IMR-90 (cell line): ENCODE data around the gene COL5A1. TPM values are rescaled to one million over a fixed set of nuclear protein-coding genes. Genes with fewer than 3 reads are reported as not detected.

Experiments
- ATAC-seq: fragments of 200-7000 bp; cut with Tn5 transposase; 2 replicates; pipeline ENCODE4 v1.9.1; 2020; ENCODE audit warnings: low read depth, mild to moderate bottlenecking, moderate library complexity
- BruUV-seq: library from RNA; stranded (reverse); fragments of 400-500 nt; replicated peaks from 2 replicates; lab custom pipeline; 2021; lab: Mats Ljungman, UMichigan
- CTCF ChIA-PET: fragments of 300-600 bp; formaldehyde crosslinking; extraction: SDS; loops from one replicate; lab custom pipeline; 2021; ENCODE audit warnings: antibody characterized with exemption; lab: Yijun Ruan, JAX
- POLR2A ChIA-PET: fragments of 300-600 bp; sonication (Branson Sonifier 250); formaldehyde crosslinking; loops from one replicate; lab custom pipeline; 2022; ENCODE audit warnings: antibody characterized with exemption; ENCODE audit not compliant: unreplicated experiment; lab: Charles Lee
- DNase-seq: peaks from one replicate; pipeline ENCODE4 v3.0.0; 2013
- H2AFZ ChIP-seq: replicated peaks from 2 replicates; pipeline ENCODE3; 2013; ENCODE audit warnings: low read length, mild to moderate bottlenecking; ENCODE audit not compliant: poor library complexity
- H2AK5ac ChIP-seq: 2 replicates; pipeline ENCODE4 v1.6.1; 2013; ENCODE audit warnings: low read depth, low read length, inconsistent platforms
- H2AK9ac ChIP-seq: replicated peaks from 2 replicates; pipeline ENCODE3; 2013; ENCODE audit warnings: mild to moderate bottlenecking, low read depth, low read length, moderate library complexity; ENCODE audit not compliant: poor library complexity
- H2BK120ac ChIP-seq: 2 replicates; pipeline ENCODE4 v1.6.1; 2013; ENCODE audit warnings: low read depth, low read length, inconsistent platforms
- H2BK15ac ChIP-seq: 3 replicates; pipeline ENCODE4 v1.6.1; 2013; ENCODE audit warnings: low read depth, low read length, inconsistent platforms
- H2BK20ac ChIP-seq: 2 replicates; pipeline ENCODE4 v1.6.1; 2013; ENCODE audit warnings: low read depth, mild to moderate bottlenecking, inconsistent platforms, low read length, moderate library complexity
- H2BK5ac ChIP-seq: 2 replicates; pipeline ENCODE4 v1.6.1; 2013; ENCODE audit warnings: mild to moderate bottlenecking, low read depth, low read length, inconsistent platforms; ENCODE audit not compliant: poor library complexity, severe bottlenecking
- H3K14ac ChIP-seq: replicated peaks from 2 replicates; pipeline ENCODE4 v1.6.1; 2013; ENCODE audit warnings: low read depth, low read length, inconsistent platforms
- H3K18ac ChIP-seq: 2 replicates; pipeline ENCODE4 v1.6.1; 2013; ENCODE audit warnings: low read depth, low read length, control low read depth
- H3K23ac ChIP-seq: 2 replicates; pipeline ENCODE4 v1.6.1; 2013; ENCODE audit warnings: low read depth, low read length, inconsistent platforms
- H3K27ac ChIP-seq: 2 replicates; pipeline ENCODE4 v1.5.1; 2013; ENCODE audit warnings: mild to moderate bottlenecking, control low read depth, low read length; ENCODE audit not compliant: insufficient read depth
- H3K27me3 ChIP-seq: 2 replicates; pipeline ENCODE4 v1.6.1; 2013; ENCODE audit warnings: low read length; ENCODE audit not compliant: control insufficient read depth, insufficient read depth
- H3K36me3 ChIP-seq: 2 replicates; pipeline ENCODE4 v1.6.1; 2013; ENCODE audit warnings: low read length, mixed read lengths; ENCODE audit not compliant: control insufficient read depth, insufficient read depth
- H3K4ac ChIP-seq: 2 replicates; pipeline ENCODE4 v1.6.1; 2013; ENCODE audit warnings: low read depth, low read length, inconsistent platforms
- H3K4me1 ChIP-seq: 2 replicates; pipeline ENCODE4 v1.6.1; 2013; ENCODE audit warnings: low read length, mixed read lengths; ENCODE audit not compliant: control insufficient read depth, insufficient read depth
- H3K4me2 ChIP-seq: 2 replicates; pipeline ENCODE4 v1.6.1; 2013; ENCODE audit warnings: low read depth, mild to moderate bottlenecking, control low read depth, low read length, moderate library complexity
- H3K4me3 ChIP-seq: 2 replicates; pipeline ENCODE4 v1.5.1; 2013; ENCODE audit warnings: low read depth, mild to moderate bottlenecking, control low read depth, low read length, moderate library complexity; ENCODE audit not compliant: insufficient read depth
- H3K56ac ChIP-seq: 2 replicates; pipeline ENCODE4 v1.6.1; 2013; ENCODE audit warnings: low read length, inconsistent platforms; ENCODE audit not compliant: insufficient read depth; ENCODE audit errors: extremely low read depth
- H3K79me1 ChIP-seq, 2 experiments: 2 replicates each; pipeline ENCODE4 v1.6.1; 2013; ENCODE audit warnings: low read length in 2 of 2, inconsistent platforms in 1 of 2, low read depth in 1 of 2
- H3K9ac ChIP-seq: 2 replicates; pipeline ENCODE4 v1.6.1; 2013; ENCODE audit warnings: low read depth, low read length, control low read depth
- H3K9me1 ChIP-seq: 2 replicates; pipeline ENCODE4 v1.6.1; 2013; ENCODE audit warnings: low read length, inconsistent platforms; ENCODE audit not compliant: insufficient read depth
- H3K9me3 ChIP-seq: 2 replicates; pipeline ENCODE4 v1.6.1; 2013; ENCODE audit warnings: low read length; ENCODE audit not compliant: control insufficient read depth, insufficient read depth
- H4K20me1 ChIP-seq: 2 replicates; pipeline ENCODE4 v1.6.1; 2013; ENCODE audit warnings: low read length, inconsistent platforms; ENCODE audit not compliant: insufficient read depth
- H4K5ac ChIP-seq: 2 replicates; pipeline ENCODE4 v1.6.1; 2013; ENCODE audit warnings: mild to moderate bottlenecking, low read depth, low read length, control low read depth
- H4K8ac ChIP-seq, 2 experiments: 2 replicates each; pipeline ENCODE4 v1.6.1; 2013; ENCODE audit warnings: low read depth in 2 of 2, low read length in 2 of 2, control low read depth in 1 of 2, inconsistent platforms in 1 of 2
- H4K91ac ChIP-seq: 2 replicates; pipeline ENCODE4 v1.6.1; 2013; ENCODE audit warnings: low read depth, low read length, inconsistent platforms; ENCODE audit not compliant: insufficient read depth
- BHLHE40 ChIP-seq: fragments of 150-350 bp; IDR thresholded peaks from 2 replicates; pipeline ENCODE4 v1.6.1; 2016; ENCODE audit warnings: mild to moderate bottlenecking, low read depth, low read length
- CEBPB ChIP-seq: IDR thresholded peaks from 2 replicates; pipeline ENCODE4 v1.6.1; 2012; ENCODE audit warnings: low read depth, low read length, improper control_type of control experiment
- CHD1 ChIP-seq: IDR thresholded peaks from 2 replicates; pipeline ENCODE4 v1.6.1; 2012; ENCODE audit warnings: low read depth, low read length, improper control_type of control experiment
- CTCF ChIP-seq: conservative IDR thresholded peaks from 2 replicates; pipeline ENCODE4 v1.5.1; 2012; ENCODE audit warnings: mild to moderate bottlenecking, low read depth, low read length, improper control_type of control experiment
- ELK1 ChIP-seq: fragments of 150-350 bp; IDR thresholded peaks from 2 replicates; pipeline ENCODE4 v1.6.1; 2016; ENCODE audit warnings: low read depth, mild to moderate bottlenecking, low read length, moderate library complexity, borderline replicate concordance
- FOS ChIP-seq: fragments of 150-350 bp; IDR thresholded peaks from 2 replicates; pipeline ENCODE4 v1.6.1; 2016; ENCODE audit warnings: low read depth, low read length
- MAFK ChIP-seq: IDR thresholded peaks from 2 replicates; pipeline ENCODE4 v1.6.1; 2012; ENCODE audit warnings: low read depth, low read length, improper control_type of control experiment
- MAZ ChIP-seq: IDR thresholded peaks from 2 replicates; pipeline ENCODE4 v1.6.1; 2012; ENCODE audit warnings: low read depth, mild to moderate bottlenecking, low read length, improper control_type of control experiment, moderate library complexity, borderline replicate concordance
- MXI1 ChIP-seq: IDR thresholded peaks from 2 replicates; pipeline ENCODE4 v1.6.1; 2012; ENCODE audit warnings: low read depth, mild to moderate bottlenecking, low read length, moderate library complexity, borderline replicate concordance
- NFE2L2 ChIP-seq: fragments of 150-350 bp; IDR thresholded peaks from 2 replicates; pipeline ENCODE4 v1.6.1; 2016; ENCODE audit warnings: low read depth, mild to moderate bottlenecking, low read length
- POLR2A ChIP-seq: IDR thresholded peaks from 2 replicates; pipeline ENCODE4 v1.6.1; 2012; ENCODE audit warnings: mild to moderate bottlenecking, low read depth, low read length
- RAD21 ChIP-seq: IDR thresholded peaks from 2 replicates; pipeline ENCODE4 v1.6.1; 2012; ENCODE audit warnings: low read length, improper control_type of control experiment
- RCOR1 ChIP-seq: IDR thresholded peaks from 2 replicates; pipeline ENCODE4 v1.6.1; 2012; ENCODE audit warnings: mild to moderate bottlenecking, low read length, improper control_type of control experiment; ENCODE audit not compliant: insufficient replicate concordance
- SMC3 ChIP-seq: fragments of 150-350 bp; IDR thresholded peaks from 2 replicates; pipeline ENCODE4 v1.6.1; 2016; ENCODE audit warnings: low read depth, mild to moderate bottlenecking, antibody characterized with exemption, low read length, moderate library complexity
- USF2 ChIP-seq: fragments of 150-350 bp; IDR thresholded peaks from 2 replicates; pipeline ENCODE4 v1.6.1; 2017; ENCODE audit warnings: mild to moderate bottlenecking, antibody characterized with exemption, low read length, low read depth
- WGBS, 2 experiments: methylation state at CpG; one replicate each; pipeline versions ENCODE4 v1.1.5 to v1.1.7; 2013; ENCODE audit warnings: missing lambda C conversion rate in 2 of 2; ENCODE audit not compliant: insufficient read length in 1 of 2; ENCODE audit errors: extremely low coverage in 2 of 2; 5-methylcytosine and 5-hydroxymethylcytosine counted together
- dilution Hi-C: fragments of 300-500 bp; cut with HindIII; formaldehyde crosslinking; loops from one replicate; pipeline ENCODE4 v1.14.3; 2018; ENCODE audit warnings: low sequenced_read_pairs; ENCODE audit not compliant: unreplicated experiment
- in situ Hi-C: fragments of 300-500 bp; cut with MboI; formaldehyde crosslinking; loops from 3 replicates; pipeline ENCODE4 v1.14.3; 2019; ENCODE audit warnings: low sequenced_read_pairs, inconsistent platforms, mixed read lengths
- intact Hi-C: fragments of 100-400 bp; cut with micrococcal nuclease; formaldehyde crosslinking; loops from 2 replicates; pipeline ENCODE4 v1.10.0; 2022
- polyA plus RNA-seq, 3 experiments: library from polyadenylated mRNA; depleted of rRNA; stranded (reverse); fragments of >200 nt; gene quantifications; 2 replicates each; pipeline ENCODE4 v1.2.3, GENCODE V29; 2012; ENCODE audit warnings: low replicate concordance in 1 of 3
- total RNA-seq: library from RNA; depleted of rRNA; stranded (reverse); fragments of >200 nt; gene quantifications from 2 replicates; pipeline ENCODE4 v1.2.3, GENCODE V29; 2012

COL5A1 gene
- total and polyA plus RNA-seq, 2 of the 4 experiments (the other 2 are of a cell fraction), result 19.2 to 173 TPM

- no peaks in the 10 kb centered on the region for H3K27me3 ChIP-seq
- H3K27ac ChIP-seq, result no peak overlapping the region
- in situ Hi-C loops (no loop called here), intact Hi-C loops (no loop called here), dilution Hi-C loops (no loop called here)
- H4K91ac ChIP-seq, result no peak overlapping the region
- H3K4me1 ChIP-seq, result peaks cover 9% of the 10 kb centered on the region
- WGBS, 2 experiments, result 93% methylated on average over 9 of the region's 33 CpGs; no CpG with 5 or more reads in 1 of the 2 experiments
- H3K9me1 ChIP-seq, result peaks cover 15% of the 10 kb centered on the region
- H3K79me1 ChIP-seq, result peaks cover 22 to 58% of the 10 kb centered on the region in 2 experiments
- H2BK15ac ChIP-seq, result no peak overlapping the region
- no peak overlapping the region for H2BK20ac ChIP-seq
- H3K36me3 ChIP-seq, result peaks cover 87% of the 10 kb centered on the region
- no peak overlapping the region for H3K4me2 ChIP-seq
- no peak overlapping the region for H4K8ac ChIP-seq
- no peak overlapping the region for H2AFZ ChIP-seq
- CTCF ChIA-PET, result interaction anchor here (0.6 kb wide), 1 partner anchor 8 kb away, joined by 3 read pairs; no protein-coding TSS in a partner anchor
- TF ChIP-seq MXI1, result no peak
- no peak for TF ChIP-seq SMC3
- TF ChIP-seq MAFK, result no peak
- TF ChIP-seq RAD21, result no peak
- TF ChIP-seq RCOR1, result no peak
- TF ChIP-seq BHLHE40, result no peak
- no peak for TF ChIP-seq CTCF
- TF ChIP-seq CHD1, result no peak
- no peak for TF ChIP-seq NFE2L2
- no peak for TF ChIP-seq ELK1
- TF ChIP-seq USF2, result no peak
- TF ChIP-seq MAZ, result no peak
- TF ChIP-seq CEBPB, result no peak
- no peak for TF ChIP-seq FOS
- no peak for TF ChIP-seq POLR2A
- no peak overlapping the region for H3K56ac ChIP-seq
- H3K4ac ChIP-seq, result no peak overlapping the region
- no peak for DNase-seq
- ATAC-seq, result no peak
- no TSS peak for BruUV-seq
- H3K9ac ChIP-seq, result no peak overlapping the region
- no peak overlapping the region for H3K23ac ChIP-seq
- no peaks in the 10 kb centered on the region for H3K9me3 ChIP-seq
- H2AK5ac ChIP-seq, result no peak overlapping the region
- no peak overlapping the region for H4K5ac ChIP-seq
- H2BK120ac ChIP-seq, result no peak overlapping the region
- no peak overlapping the region for H3K4me3 ChIP-seq
- H3K18ac ChIP-seq, result no peak overlapping the region
- peaks cover 28% of the 10 kb centered on the region for H4K20me1 ChIP-seq
- no peak overlapping the region for H2BK5ac ChIP-seq
- no peak overlapping the region for H2AK9ac ChIP-seq
- no peak overlapping the region for H3K14ac ChIP-seq
- POLR2A ChIA-PET, result no interaction called here
These were observed 141.5 kb downstream of the COL5A1 start for GRCh38 chr9:134782921-134783698.
